ENCODE data around the gene SCP2D1.

GRCh38 chr20:18788021-18788420, 25.6 kb upstream of the SCP2D1 start:
- TF ChIP-seq, protein P1, sequence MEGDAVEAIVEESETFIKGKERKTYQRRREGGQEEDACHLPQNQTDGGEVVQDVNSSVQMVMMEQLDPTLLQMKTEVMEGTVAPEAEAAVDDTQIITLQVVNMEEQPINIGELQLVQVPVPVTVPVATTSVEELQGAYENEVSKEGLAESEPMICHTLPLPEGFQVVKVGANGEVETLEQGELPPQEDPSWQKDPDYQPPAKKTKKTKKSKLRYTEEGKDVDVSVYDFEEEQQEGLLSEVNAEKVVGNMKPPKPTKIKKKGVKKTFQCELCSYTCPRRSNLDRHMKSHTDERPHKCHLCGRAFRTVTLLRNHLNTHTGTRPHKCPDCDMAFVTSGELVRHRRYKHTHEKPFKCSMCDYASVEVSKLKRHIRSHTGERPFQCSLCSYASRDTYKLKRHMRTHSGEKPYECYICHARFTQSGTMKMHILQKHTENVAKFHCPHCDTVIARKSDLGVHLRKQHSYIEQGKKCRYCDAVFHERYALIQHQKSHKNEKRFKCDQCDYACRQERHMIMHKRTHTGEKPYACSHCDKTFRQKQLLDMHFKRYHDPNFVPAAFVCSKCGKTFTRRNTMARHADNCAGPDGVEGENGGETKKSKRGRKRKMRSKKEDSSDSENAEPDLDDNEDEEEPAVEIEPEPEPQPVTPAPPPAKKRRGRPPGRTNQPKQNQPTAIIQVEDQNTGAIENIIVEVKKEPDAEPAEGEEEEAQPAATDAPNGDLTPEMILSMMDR (conservative IDR thresholded peaks at IDR 0.05; ENCODE audit: low read depth, low read length), result no peak
- TF ChIP-seq EZH2 (IDR thresholded peaks at IDR 0.05; ENCODE audit: borderline replicate concordance, low read depth, low read length, poor library complexity, severe bottlenecking), result no peak
